Prostate gland (tissue), 2 donors: ENCODE measurements around the gene EPB41L1. TPM values are rescaled to one million over a fixed set of nuclear protein-coding genes. Genes with fewer than 3 reads are reported as not detected.

Experiments
- DNase-seq: peaks from one replicate; pipeline ENCODE4 v3.0.0-alpha.2; 2019; ENCODE audit warnings: low spot score
- H3K27ac ChIP-seq, 2 donors: fragments of 200-600 bp; sonication (generic); 2 replicates each; pipeline ENCODE4 v1.5.1; 2017 to 2019
- H3K27me3 ChIP-seq: fragments of 200-600 bp; sonication (generic); replicated peaks from 2 replicates; pipeline ENCODE4 v1.5.1; 2019; ENCODE audit not compliant: insufficient read depth
- H3K36me3 ChIP-seq, 2 donors: fragments of 200-600 bp; sonication (generic); 1 replicate in 1 of 2; 2 replicates in 1 of 2; pipeline versions ENCODE4 v1.5.1 to v1.8.1; 2017 to 2019
- H3K4me1 ChIP-seq: fragments of 200-600 bp; sonication (generic); replicated peaks from 2 replicates; pipeline ENCODE4 v1.5.1; 2019
- H3K4me3 ChIP-seq, 2 donors: fragments of 200-600 bp; sonication (generic); 2 replicates each; pipeline ENCODE4 v1.5.1; 2017 to 2019
- H3K9me3 ChIP-seq: fragments of 200-600 bp; sonication (generic); 2 replicates; pipeline ENCODE4 v1.5.1; 2017
- CTCF ChIP-seq, 4 experiments: fragments of 200-600 bp in 2 of 4; fragments of 450-650 bp in 2 of 4; sonication (generic) in 2 of 4; IDR thresholded peaks; 1 replicate in 3 of 4; 2 replicates in 1 of 4; pipeline ENCODE4 v1.5.1; 2016 to 2019; ENCODE audit warnings: antibody characterized with exemption in 4 of 4, mild to moderate bottlenecking in 2 of 4, moderate library complexity in 2 of 4
- POLR2A ChIP-seq: fragments of 450-650 bp; IDR thresholded peaks from one replicate; pipeline ENCODE4 v1.6.1; 2016; ENCODE audit warnings: antibody characterized with exemption, mild to moderate bottlenecking
- POLR2AphosphoS5 ChIP-seq: sonication (generic); formaldehyde crosslinking; IDR thresholded peaks from one replicate; pipeline ENCODE4 v1.6.1; 2017; ENCODE audit warnings: antibody characterized with exemption
- WGBS: methylation state at CpG from one replicate; pipeline ENCODE4 v1.1.5; 2018; 5-methylcytosine and 5-hydroxymethylcytosine counted together
- intact Hi-C: fragments of 100-400 bp; cut with DNase I; formaldehyde crosslinking; loops from one replicate; pipeline ENCODE4 v1.14.2; 2022
- total RNA-seq, 2 donors: library from RNA; depleted of rRNA; stranded (reverse); fragments of >200 nt; gene quantifications; one replicate each; pipeline ENCODE4 v1.1.0, GENCODE V29; 2016

Gene EPB41L1
- total RNA-seq, 2 donors from 2014 or later = 27.7 to 91.1 TPM

- Histone ChIP-seq H3K27ac (no peak overlapping the region), H3K36me3 (no peaks in the 10 kb centered on the region), H3K9me3 (no peaks in the 10 kb centered on the region), H3K27me3 (no peaks in the 10 kb centered on the region), H3K4me1 (no peaks in the 10 kb centered on the region), H3K4me3 (no peak overlapping the region)
- TF ChIP-seq POLR2AphosphoS5 (no peak), POLR2A (no peak), CTCF (IDR thresholded peaks at IDR 0.05) (no peak)
- intact Hi-C loops = no loop called here
- WGBS = 87% methylated on average over 6 of the region's 6 CpGs
- no peak for DNase-seq
Observed at GRCh38 chr20:36266189-36266588, 111.6 kb downstream of the EPB41L1 start.

GRCh38 chr20:36267605-36268381, 113.3 kb downstream of the EPB41L1 start:
- Histone ChIP-seq H3K36me3 (no peaks in the 10 kb centered on the region), H3K27me3 (no peaks in the 10 kb centered on the region), H3K4me1 (no peaks in the 10 kb centered on the region), H3K27ac (no peak overlapping the region), H3K4me3 (no peak overlapping the region), H3K9me3 (no peaks in the 10 kb centered on the region)
- intact Hi-C loops = no loop called here
- WGBS = 68% methylated on average over 16 of the region's 24 CpGs
- DNase-seq = no peak
- no peak for TF ChIP-seq POLR2AphosphoS5
- no peak for TF ChIP-seq CTCF (IDR thresholded peaks at IDR 0.05)
- no peak for TF ChIP-seq POLR2A

- intact Hi-C loops = no loop called here
- no peak for DNase-seq
- no peak for TF ChIP-seq POLR2A
- no peak for TF ChIP-seq CTCF (IDR thresholded peaks at IDR 0.05)
- TF ChIP-seq POLR2AphosphoS5 = no peak
- Histone ChIP-seq H3K36me3 (no peaks in the 10 kb centered on the region), H3K27ac (no peak overlapping the region), H3K4me1 (no peaks in the 10 kb centered on the region), H3K9me3 (no peaks in the 10 kb centered on the region), H3K27me3 (no peaks in the 10 kb centered on the region), H3K4me3 (no peak overlapping the region)
- WGBS = 63% methylated on average over 10 of the region's 10 CpGs
Observed at GRCh38 chr20:36268440-36269342, 114.2 kb downstream of the EPB41L1 start.

- intact Hi-C loops = no loop called here
Observed at GRCh38 chr20:36269507-36269906, 115.0 kb downstream of the EPB41L1 start.

More at GRCh38 chr20:36269507-36269906, 115.0 kb downstream of the EPB41L1 start:
- no peaks in the 10 kb centered on the region for H3K9me3 ChIP-seq
- no peak overlapping the region for H3K27ac ChIP-seq
- WGBS = 78% methylated on average over 2 of the region's 2 CpGs
- DNase-seq = no peak
- H3K4me1 ChIP-seq = no peaks in the 10 kb centered on the region
- H3K36me3 ChIP-seq = no peaks in the 10 kb centered on the region
- no peak overlapping the region for H3K4me3 ChIP-seq
- no peaks in the 10 kb centered on the region for H3K27me3 ChIP-seq
- TF ChIP-seq POLR2AphosphoS5 (no peak), POLR2A (no peak), CTCF (IDR thresholded peaks at IDR 0.05) (no peak)
